GDM1 (cell line): ENCODE results near the gene IGF2.

ENCODE experiments used
- DNase-seq: peaks from one replicate; lab custom pipeline; 2025; lab: John Stamatoyannopoulos, UW

Gene IGF2

GRCh38 chr11:2169626-2170570 is 30.7 kb upstream of the IGF2 start:
- no peak for DNase-seq

- no peak for DNase-seq
Observed at GRCh38 chr11:2169005-2169378, 29.8 kb upstream of the IGF2 start.

GRCh38 chr11:2168286-2169004 is 29.3 kb upstream of the IGF2 start:
- no peak for DNase-seq

GRCh38 chr11:2167141-2168045 is 28.2 kb upstream of the IGF2 start:
- no peak for DNase-seq

DNA sequence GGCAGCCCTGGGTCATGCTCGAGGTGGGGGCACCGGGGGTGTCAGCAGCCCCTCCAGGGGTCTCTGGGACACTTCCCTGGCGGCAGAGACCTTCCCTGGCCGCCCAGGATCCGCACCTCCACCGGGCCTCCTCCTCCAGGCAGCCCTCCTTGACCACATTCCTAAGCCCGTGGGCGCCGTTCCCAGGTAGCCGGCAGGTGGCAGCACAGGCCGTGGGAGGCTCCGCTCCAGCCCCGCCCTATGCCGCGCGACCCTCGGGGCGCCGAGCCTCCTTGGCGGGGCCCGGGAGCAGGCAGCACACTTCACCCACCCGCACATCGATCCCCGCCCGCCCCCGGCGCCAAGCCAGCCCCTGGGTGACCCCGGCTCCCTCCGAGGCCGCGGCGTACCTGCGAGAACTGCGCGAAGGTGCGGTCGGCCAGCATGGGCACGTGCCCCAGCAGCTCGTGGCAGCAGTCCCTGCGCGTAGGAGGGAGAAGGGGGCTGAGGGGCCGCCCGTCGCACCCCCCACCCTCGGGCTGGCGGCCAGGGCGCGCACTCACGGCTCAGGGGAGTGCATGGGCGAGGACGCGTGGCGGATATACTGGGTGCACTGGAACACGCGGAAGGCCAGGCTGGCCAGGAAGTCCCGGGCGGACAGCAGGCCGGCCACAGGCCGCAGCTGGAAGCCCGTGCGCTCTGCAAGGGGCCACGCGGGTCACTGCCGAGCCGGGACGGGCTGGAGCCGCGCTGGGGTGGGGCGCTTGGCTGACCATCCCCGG is 27.1 kb upstream of the IGF2 start:
- DNase-seq, result no peak

DNA sequence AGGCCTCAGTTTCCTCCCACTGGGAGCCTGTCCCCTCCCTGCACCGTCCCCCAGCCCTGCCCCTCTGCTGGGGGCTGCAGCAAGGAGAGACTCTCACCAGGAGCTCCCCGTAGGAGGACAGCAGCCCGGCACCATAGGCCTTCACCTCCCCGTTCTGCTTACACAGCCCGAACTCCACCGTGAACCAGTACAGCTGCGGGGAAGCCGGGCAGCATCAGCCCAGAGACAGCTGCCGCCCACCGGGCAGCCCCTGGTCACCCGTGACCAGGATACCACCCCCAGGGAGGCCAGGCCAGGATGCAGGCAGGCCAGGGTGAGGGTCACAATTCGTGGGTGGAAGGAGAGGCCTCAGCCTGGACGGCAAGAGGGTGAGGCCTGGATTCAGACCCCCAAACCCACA is 26.4 kb upstream of the IGF2 start:
- DNase-seq, result no peak

DNA sequence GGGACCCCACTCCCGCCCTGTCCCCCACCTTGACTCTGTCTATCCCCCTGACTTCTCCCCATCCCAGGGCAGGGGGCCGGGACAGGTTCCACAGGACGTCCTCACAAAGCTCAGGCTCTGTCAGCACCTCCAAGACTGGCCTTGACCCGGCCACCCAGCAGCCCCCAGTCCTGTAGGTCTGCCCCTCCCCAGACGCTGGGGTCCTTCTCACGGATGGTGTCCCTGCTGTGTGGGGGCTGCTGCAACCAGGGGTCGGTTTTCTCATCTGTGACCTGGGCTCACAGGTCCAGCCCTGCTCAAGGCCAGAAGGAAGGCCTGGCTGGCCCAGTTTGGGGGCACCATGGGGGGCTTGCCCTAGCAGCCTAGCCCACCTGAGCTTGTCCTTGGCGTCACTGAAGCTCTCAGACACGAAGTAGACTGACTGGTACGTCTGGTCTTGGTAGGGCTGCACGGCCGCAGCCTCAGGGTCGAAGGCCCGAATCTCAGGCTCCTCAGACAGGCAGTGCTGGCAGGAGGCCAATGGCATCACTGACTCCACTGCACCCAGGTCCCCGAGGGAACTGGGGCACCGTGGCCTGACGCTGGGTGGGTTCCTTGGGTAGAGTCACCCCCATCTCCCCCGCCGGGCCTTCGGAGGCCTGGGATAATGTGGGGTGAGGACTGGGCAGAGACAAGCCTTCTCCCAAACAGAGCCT is 25.8 kb upstream of the IGF2 start:
- DNase-seq, result no peak

DNA sequence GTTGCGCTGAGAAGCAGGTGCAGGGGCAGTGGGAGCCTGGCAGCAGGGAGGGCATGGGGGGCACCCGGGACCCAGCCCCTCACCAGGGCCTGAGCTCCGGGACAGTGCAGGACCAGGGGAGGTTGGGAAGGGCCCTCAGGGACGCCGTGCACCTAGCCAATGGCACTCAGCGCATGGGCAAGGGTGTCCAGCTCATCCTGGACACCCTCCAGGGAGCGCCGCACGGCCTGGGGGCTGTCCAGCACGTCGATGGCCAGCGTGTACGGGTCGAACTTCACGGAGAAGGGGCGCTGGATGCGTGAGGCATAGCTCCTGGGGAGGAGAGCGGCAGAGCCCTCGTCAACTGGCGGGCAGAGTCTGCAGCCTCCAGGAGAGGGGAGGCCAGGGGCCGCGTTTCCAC is 24.9 kb upstream of the IGF2 start:
- no peak for DNase-seq

DNA sequence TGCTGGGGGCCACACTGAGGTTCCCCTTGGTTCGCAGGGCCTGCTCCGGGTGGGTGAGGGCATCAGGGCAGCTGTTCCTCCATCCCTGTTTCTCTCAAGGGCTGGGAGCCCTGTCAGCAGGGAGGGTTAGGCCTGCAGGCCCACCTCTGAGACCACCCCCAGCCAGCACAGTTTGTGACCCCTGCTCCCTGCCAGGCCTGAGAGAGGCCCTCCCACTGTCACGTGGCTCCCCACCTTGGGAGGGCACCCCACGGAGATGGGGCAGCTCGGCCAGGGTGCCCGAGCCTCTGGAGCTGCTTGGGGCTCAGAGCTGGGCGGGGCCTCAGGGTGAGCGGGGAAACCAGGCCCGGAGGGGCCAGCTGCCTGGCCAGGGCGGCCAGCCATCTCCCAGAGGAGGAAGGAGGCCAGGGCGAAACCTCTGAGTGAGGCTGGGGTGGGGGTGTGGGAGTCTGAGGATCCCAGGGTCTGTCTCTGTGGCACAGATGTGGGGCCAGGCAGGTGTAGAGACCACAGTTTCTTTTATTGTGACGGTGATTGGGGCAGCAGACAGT is 24.3 kb upstream of the IGF2 start:
- no peak for DNase-seq

GRCh38 chr11:2160736-2161259 is 21.6 kb upstream of the IGF2 start, which contains the start of gene INS:
Gene INS, minus strand, starts transcription at chr11:2161209. Its CDS starts 238 bp downstream, at chr11:2160971.
- no peak for DNase-seq

GRCh38 chr11:2159536-2160413 is 20.6 kb upstream of the IGF2 start:
- no peak for DNase-seq

GRCh38 chr11:2158966-2159365 is 19.8 kb upstream of the IGF2 start:
- no peak for DNase-seq

DNA sequence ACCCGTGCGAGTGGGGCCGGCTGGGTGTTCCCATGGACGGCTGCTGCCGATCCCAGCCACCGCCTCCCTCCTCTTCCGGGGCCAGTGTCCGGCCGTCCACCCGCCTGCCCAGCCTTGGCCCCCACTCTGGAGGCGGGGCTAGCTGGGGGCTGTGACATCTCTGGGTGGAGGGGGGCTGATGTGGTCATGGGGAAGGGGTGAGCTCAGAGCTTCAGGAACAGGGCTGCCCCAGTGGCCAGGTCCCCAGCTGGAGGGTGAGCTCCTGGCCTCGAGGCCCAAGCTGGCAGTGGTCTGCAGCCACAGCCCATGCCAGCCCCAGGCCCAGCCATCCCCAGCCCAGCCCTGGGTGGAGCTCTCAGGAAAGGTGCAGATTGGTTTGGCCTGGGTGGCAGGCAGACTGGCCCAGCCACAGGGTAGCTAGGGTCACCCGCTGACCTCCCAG is 19.1 kb upstream of the IGF2 start:
- no peak for DNase-seq

DNA sequence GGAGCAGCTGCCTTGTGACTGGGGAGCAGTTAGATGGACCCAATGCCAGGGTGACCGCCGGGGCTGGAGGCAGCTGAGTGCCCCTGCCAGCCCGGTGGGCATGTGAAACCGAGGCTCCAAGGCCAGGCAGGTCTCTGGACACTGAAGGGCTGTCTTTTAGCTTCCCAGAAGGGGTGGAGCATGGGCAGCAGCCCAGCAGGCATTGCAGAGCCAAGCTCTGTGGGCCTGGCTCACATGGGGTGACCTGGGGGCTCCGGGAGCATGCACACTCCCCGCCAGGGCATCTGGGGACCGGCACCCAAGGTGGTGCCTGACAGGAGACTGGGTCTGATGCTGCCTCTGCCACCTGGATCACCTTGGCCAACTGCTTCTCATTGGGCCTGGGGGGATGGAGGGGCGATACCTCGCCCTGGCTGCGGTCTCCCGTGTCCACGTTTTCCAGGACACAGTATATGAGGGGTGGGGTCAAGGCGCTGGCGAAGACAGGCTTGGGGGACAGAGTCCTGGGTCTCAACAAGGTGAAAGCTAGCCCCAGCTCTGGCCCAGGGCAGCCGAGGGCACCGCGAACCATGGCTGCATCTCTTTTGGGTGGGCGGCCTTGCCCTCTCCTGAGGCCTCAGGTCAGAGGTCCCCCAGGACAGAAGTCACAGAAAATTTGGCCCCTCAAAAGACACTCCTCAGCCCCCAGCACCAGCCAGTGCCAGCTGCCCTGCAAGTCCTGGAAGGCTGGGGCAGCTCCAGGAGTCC is 18.3 kb upstream of the IGF2 start:
- no peak for DNase-seq

DNA sequence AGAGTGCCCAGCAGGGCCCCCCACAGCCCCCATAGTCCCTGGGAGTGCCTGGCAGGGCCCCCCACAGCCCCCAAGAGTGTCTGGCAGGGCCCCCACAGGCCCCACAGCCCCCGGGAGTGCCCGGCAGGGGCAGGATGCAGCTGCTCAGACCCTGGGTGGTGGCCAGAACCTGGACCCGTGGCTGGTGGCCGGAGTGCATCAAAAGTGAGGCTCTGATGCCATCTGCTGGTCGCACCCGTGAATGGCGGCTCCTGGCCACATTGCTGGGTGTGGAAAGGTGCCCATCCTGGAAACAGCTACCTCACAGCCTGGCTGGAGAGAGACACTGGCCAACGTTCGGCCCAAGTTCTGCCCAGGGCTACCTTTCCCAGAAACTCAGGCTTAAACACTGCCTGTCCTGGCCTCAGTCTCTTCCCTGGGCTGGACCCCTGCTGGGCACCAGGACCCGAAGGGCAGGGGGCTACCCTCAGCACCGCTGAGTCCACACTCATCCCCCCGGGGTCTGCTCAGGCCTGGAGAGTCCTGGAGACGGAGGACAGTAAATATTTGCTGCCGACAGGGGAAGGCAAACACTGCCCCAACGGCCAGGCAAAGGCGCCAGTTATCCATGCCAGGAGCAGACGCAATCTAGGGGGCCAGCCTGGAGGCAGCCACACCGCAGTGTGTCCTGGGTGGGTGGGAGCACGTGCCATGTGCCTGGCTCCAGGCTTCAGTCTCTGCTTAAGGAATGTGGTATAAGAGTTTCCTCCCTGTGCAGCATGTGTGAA is 17.4 kb upstream of the IGF2 start:
- peak; percentile 29 for DNase-seq

DNA sequence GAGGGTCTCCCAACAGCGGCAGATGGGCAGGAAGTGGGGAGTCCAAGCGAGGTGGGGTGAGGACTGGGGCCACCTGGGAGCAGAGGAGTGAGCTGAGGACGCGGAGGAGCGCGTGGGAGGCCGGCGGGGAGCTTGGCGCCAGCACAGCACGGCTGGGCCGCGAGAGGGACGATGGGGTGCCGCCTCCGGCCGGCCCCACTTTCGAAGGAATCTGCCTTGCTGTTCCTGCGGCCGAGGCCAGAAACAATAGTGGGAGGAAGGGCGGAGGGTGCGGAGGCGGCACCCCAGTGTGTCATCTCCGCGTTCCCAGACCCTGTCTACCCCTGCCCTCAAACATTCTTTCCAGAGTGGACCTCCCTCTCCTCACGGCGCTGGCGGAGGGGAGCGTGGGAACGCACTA is 16.3 kb upstream of the IGF2 start:
- DNase-seq, result no peak

DNA sequence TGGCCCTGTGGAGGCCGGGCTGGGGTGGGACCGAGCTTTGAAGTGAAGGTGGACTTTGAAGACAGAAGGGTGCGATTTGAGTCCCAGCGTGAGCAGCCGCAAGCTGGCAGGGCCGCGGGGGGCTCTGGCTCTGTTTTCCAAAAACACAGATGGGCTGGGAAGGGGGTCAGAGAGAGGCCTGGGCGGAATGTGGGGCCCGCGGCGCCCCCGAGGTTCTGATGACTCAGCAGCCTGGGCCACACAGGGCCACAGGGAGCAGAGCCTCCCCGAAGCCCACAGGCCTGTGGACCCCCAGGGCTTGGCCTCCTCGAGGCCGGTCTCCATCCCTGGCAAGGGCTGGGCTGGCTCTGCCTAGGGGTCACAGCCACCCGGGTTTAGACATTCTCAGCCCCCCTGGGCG is 15.7 kb upstream of the IGF2 start:
- no peak for DNase-seq

DNA sequence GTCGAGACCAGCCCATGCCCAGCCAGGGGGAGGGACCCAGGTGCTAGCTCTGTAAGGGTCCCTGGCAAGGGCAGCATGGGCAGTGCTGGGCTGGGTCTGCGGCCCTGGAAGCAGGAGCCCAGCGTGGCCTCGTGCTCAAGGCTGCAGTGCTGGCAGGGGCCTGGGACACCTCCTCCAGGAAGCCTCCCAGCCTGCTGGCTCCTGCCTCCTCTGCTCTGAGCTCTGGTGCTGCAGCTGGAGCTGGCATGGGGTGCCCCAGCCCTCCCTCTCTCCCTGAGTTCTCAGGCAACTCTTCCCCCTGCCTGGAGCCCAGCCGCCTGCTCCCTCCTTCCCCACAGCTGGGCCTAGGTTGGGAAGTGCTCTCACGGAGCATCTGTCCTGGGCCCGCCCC is 15.0 kb upstream of the IGF2 start:
- DNase-seq, result no peak
